Ramos (cell line): Measurements from ENCODE around the gene SLC39A7.

Experiments
- in situ Hi-C: fragments of 300-500 bp; cut with MboI; formaldehyde crosslinking; loops from one replicate; pipeline ENCODE4 v1.14.3; 2022; ENCODE audit warnings: low sequenced_read_pairs; ENCODE audit not compliant: unreplicated experiment

The SLC39A7 gene

DNA sequence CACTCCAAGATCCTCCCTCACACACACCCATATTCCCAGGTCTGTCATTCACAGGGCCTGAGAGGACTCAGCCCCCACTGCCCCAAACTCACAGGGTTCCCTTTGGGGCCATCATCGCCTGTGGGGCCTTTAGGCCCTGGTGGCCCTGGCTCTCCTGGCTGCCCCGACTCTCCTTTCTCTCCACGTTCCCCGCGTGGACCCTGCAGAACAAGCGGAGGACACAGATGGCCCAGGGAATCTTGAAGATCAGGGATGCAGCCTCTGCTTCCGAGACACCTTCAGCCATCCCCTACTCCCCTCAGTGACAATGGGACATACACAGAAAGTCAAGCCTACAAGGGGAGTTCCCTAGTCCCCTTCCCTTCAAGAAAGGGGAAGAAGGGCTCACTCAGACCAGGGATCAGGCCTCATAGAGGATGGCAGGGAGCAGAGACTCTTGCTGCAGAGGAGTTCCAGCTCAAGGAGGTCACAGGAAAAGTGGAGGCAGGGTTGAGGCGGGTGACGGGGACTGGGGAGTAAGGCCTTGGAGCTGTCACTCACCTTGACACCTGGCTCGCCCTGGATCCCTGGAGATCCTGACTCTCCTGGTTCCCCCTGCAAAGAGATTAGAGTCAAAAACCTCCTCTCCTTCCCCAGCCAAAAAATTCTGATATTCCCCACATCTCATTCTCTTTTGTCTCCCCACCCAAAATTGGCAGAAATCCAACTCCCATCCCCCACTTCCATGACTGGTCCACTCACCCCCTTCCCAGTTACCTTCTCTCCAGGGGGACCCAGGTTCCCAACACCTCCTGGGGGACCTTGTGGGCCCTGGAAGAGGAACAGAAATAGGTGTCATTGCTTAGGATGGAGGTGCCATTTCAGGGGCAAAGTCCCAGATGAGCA, 31.1 kb upstream of the SLC39A7 start:
- in situ Hi-C loops, result no loop called here

DNA sequence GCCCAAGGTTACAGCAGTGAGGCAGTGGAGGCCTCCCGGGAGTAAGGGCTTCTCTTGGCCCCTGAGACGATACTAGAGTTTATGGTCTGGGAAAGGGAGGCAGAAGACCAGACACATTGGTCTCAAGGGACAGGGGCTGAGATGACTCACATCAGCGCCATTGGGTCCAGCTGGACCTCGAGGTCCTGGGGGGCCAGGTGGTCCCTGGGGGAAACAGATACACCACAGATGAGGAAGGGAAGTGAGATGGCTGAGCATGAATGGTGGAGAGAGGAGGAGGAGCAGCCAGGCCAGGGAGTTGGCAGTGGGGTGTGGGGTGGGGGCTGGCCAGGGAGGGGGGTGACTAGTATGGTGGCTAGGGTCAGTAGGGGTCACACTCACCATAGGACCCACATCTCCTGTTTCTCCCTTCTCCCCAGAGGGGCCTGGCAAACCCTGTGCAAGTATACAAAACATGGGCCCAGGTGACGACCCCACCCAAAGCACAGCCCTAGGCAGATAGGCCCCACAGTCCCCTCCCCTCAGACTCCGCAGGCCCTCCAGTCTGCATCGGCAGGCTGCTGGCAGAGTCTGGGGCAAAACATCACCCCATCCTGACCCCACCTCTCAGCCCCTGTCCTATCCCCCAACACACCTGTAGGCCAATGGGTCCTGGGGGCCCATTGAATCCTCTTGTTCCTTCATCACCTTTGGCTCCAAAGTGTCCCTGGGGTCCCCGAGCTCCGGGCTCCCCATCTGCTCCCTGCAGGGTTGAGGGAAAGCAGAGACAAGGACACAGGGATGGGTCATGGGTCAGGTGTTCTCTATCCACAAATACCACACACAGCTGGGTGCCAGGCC, 30.3 kb upstream of the SLC39A7 start:
- in situ Hi-C loops, result no loop called here

DNA sequence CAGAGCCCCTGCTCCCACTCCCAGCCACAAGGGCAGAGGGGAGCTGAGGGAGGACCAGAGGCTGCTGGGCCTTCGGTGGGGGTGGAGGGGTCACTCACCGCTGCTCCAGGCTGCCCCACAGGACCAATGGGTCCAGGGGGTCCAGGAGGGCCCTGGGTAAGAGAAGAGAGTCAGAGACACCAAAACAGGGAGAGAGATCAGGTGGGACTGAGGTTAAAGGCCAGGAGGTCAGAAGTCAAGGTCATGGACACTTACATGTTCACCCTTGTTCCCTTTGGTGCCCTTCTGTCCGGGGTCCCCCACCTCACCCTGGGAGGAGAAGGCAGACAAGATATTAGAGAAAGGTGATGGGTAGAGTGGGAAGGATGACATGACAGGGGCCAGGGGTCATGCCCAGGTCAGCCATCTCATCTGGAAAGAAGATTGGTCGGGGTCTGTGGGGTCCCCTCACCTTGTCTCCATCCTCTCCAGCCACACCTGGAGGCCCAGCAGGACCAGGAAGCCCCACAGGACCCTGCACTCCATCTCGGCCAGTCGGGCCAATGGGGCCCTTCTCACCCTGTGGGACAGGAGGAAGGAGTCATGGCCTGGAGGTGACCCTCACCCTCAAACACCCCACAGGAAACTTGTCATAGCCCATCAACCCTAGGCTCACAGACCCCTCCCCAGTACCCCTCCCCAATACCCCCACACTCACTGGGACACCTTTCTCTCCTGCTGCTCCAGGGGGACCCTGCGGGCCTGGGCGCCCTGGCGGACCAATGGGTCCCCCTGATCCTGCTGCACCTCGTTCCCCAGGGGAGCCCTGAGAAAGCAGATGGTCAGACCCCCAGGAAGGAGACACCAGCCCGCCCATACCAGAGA, 29.4 kb upstream of the SLC39A7 start:
- in situ Hi-C loops, result no loop called here

DNA sequence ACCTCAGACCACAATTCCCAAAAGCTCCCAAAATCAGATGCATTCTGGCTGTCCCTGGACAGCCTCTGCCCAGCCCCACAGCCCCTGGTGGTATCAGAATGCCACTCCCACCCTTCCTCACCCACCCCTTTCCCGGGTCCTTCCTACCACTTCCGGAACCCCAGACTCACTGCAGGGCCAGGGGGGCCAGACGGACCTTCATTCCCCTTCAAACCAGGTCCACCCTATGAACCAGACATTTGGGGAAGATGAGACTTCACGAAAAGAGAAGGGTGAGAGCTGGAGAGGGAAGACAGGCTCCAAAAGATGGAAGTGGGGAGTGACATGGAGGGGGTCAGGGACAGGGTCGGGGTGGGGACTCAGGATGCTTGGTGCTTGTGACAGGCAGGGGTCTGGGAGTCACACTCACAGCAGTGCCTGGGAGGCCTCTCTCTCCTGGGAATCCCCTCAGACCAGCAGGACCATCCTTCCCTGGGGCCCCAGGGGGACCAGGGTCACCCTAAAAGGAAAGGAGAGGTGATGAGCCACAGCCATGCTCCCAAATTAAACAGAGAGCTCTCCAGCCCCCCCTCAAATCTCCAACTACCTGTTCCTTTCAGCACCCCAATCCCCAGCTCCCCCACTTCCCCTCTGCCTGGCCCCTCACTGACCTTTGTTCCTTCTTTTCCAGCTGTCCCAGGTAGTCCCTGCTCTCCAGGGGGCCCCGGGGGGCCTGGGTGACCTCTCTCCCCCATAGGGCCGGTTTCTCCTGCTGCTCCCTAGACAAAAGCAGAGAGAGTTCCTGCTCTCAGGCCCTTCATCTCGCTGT, 28.6 kb upstream of the SLC39A7 start:
- in situ Hi-C loops, result no loop called here

DNA sequence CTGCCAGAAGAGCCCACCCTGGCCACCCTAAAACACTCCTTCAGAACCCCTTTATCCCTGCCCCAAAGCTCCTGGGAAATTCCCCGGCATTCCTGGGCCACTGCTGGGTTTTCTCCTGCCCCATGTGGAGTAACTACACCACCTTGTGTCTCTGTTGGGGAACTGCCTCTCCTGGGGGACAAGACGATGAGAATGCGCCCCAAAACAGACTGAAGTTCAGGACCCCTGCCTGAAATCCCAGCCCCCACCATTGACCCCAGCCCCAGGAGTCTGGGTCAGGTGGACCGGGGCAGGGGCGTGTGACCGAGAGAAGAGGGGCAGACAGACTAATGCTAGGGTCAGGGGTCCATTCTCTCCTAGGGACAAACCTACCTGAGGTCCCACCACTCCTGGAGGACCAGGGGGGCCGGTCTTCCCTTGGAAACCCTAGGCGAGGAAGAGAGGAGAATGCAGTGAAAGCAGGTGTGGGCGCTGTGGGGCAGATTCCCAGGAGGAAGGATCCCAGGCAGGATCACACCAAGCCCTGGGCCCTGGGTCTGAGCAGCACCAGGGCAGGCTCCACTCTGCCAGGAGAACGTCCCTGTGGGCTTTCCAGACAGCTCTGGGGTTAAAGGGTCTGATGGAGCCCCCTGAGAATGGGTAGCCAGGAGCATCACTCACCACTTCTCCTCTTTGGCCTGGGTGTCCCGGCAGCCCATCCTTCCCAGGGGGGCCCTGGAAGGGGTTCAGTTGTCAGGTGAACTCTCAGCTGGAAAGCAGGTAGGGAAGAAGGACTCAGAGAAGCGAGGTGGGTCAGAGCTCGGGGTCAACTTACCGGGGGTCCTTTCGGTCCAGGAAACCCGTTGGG, 27.8 kb upstream of the SLC39A7 start:
- in situ Hi-C loops, result no loop called here

DNA sequence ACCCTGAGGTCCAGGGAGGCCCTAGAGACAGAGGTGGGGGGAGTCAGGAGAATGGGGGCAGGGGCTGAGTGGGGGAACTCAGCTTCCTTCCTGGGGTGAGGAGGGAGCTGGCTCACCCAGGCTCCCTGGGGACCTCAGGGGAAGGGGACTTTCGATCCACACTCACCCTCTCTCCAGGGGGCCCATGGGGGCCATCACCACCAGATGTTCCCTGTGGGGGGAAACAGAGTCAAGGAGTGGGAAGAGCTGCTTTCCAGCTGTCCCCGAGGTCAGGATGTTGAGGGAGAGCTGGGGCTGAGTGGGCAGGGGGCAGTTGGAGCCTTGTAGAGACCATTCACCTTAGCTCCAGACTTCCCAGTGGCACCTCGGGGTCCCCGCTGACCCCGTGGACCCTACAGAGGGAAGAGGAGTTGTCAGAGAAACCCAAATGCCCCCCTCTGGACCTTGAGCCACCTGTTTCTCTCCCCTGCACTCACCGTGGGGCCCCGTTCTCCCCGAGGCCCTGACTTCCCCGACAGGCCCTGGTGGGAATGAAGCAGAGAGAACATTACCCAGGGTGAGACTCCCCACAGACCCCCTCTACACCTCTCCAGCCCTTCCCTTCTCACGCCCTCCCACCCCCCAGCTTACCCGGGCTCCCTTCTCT, 27.0 kb upstream of the SLC39A7 start:
- in situ Hi-C loops, result no loop called here

DNA sequence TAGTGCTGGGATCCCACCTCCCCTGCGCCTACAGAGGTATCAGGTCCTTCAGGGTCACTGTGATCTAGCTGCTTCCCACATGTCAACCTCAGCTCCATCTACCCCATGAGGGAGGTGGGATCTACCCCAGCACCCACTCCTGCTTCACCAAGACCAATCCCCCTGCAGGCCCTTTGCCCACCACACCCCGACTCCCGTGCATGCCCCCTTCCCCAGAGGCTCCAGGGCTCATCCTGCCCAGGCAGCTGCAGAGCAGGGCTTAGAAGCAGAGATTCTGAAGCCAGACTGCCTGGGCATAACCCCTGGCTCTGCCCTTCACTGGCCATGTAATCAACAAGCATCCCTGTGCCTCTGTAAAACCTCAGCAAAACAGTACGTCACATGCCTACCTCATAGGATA, 25.9 kb upstream of the SLC39A7 start:
- in situ Hi-C loops, result no loop called here

DNA sequence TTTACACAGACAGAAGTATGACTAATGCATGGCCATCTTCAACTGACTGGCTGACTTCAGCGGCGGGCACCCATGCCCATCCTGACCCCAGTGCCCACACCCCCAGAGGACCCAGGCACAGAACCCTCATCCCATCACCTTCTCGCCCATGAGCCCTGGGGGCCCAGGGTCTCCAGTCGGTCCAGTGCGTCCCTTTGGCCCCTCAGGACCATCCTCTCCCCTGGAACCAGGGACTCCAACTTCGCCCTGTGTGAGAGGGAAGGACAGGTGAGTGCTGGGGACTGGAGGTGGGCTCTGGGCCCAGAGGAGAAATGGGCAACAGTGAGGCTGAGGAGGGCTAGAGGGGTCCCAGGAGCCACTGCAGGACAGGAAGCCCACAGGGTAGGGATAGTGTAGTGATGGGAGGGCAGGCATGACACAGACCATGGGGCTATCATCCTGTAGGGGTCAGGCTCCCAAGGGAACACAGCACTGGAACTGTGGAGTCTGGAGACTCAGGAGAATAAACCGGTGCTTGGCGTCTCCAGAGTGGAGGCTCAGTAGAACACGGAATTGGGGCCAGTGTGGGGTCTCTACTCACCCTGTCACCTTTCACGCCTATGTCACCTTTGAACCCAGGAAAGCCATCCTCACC, 25.1 kb upstream of the SLC39A7 start:
- in situ Hi-C loops, result no loop called here

DNA sequence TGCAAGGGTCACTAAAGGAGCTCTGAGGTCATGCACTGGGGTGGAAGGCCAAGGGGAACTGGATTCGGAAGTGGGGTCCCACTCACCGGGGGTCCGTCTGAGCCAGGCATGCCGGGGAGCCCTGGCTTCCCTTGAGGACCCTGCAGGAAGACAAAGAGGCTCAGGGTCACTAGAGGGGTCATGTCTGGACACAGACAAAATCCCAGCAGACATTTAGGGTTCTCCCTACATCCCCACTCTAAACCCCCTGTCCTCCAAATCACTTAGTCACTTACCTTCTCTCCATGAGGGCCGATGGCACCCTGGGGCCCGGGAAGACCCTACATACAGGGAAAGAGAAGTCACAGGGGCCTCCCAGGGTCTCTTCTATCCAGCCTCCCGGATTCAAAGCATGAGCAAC, 23.8 kb upstream of the SLC39A7 start:
- in situ Hi-C loops, result no loop called here

DNA sequence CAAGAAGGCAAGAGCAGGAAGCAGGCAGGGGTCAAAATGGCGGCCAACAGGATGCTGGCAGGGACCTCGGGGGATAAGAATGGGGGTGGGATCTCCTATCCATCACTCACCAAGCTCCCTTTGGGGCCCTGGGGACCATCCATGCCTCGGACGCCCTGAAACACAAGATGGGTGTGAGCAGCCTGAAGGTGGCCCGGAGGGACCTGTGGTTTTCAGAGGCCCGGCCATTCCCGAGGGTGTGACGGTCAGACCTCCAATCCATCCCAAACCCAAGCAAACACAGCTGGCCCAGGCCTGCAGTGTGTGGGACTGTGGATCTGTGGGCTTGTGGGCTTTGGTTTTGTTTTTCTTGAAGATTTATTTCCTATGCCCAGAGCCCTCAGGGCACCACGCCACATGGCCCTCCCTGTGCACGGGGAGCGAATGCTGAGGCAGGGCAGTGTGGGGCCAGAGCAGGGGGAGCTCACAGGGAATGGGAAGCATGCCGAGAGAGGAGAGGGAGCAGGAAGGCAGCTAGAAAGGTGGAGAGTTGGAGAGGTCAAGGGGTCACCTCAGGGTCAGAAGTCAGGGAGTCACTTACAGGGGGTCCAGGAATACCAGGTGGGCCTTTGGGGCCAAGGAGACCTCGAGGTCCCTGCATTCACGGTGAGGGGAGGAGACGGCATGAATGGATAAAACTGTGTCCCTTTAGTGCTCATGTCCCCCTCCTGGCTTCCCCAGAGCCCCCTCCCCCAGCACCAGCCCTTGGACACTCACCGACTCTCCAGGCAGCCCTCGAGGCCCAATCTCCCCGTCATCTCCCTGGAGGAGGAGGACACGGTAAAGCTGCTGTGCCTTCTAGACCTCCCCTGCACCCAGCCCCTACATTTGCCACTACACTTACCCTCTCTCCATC, 22.9 kb upstream of the SLC39A7 start:
- in situ Hi-C loops, result no loop called here

DNA sequence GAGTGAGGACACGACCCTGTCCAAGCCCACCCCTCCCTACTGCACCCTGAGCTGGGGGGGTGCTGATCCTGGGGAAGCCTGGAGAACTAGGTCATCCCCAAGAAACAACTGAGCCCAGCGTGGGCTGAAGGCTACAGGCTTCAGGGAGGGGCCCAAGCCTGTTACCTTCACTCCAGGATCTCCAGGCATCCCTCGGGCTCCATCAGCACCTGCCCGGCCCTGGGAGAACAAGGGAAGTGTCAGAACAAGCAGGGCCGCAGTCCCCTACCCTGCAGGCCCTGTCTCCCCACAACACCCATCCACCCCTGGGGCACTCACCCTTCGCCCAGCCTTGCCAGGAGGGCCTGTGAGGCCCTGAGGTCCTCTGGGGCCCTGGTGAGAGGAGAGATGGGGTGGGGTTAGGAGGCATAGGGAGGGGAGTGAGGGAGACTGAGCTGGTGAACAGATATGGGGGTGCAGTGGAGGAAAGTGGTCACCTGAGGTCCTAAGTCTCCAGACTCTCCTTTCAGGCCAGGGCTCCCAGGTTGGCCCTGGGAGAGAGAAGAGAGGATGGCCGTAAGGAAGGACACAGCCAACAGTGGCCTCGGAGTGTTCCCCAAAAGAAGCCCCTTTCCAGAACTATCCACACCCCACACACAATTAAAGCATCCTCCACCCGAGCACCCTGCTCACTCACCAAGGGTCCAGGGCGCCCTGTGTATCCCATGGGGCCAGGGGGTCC, 21.8 kb upstream of the SLC39A7 start:
- in situ Hi-C loops, result no loop called here

DNA sequence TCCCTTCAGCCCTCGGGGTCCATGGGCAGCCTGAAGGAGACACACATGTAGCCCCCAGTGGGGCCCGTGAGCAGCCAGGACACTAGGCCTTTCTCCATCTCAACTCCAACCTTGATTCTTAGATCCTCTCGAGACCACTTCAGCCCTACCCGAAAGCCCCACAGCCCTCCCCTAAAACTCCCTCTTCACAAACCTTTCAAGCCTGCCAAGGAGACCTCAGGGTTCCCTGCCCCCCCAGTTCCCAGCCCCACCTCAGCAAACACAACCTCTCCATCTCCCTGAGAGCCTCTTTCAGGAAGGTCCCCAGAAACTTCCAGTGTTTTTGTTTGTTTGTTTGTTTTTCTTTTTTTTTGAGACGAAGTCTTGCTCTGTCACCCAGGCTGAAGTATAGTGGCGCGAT, 19.5 kb upstream of the SLC39A7 start:
- in situ Hi-C loops, result no loop called here

DNA sequence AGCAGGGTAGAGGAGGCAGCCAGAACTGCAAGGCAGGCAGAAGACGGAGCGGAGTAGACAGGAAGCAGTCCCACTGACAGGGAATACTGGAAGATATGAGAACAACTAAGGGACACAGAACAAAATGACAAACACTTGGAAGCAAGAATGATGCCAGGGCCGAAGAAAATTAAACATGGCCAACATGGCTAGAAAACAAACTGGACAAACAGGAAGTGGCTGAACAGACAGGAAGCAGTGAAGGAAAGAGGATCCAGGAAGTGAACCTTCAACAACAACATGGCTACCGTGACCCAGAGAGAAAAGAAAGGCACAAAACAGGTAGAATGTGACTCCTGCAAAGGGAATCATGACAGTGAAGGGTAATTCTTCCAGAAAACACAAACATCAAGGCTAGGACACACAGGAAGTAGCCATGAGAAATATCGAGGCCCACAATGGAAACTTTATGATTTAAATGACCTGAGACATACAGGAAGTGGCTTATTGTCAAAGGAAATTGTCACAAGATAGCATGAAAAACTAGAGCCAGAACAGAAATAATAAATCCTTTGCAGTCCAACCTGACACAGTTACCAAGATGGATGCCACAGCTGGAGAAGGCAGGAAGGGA, 17.5 kb upstream of the SLC39A7 start:
- in situ Hi-C loops, result no loop called here

DNA sequence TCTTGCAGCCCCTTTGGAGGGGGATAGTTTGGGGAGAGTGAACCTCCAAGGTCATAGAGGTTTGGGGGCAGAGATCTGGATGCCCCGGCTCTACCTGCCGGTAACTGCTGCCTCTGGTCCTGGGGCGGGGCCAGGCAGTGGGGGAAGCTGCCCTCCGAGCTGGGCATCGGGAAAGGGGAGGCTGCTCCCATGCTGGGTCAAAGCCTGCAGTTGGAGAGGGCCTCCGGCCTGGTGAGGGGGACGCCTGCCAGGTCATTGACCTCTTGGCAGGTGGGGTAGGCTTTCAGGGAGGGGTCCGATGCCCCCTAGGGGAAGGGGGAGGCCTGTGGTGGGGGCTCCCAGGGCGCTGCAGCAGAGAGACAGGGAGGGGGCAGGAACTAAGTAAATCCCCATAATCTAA, 15.5 kb upstream of the SLC39A7 start:
- in situ Hi-C loops, result no loop called here

DNA sequence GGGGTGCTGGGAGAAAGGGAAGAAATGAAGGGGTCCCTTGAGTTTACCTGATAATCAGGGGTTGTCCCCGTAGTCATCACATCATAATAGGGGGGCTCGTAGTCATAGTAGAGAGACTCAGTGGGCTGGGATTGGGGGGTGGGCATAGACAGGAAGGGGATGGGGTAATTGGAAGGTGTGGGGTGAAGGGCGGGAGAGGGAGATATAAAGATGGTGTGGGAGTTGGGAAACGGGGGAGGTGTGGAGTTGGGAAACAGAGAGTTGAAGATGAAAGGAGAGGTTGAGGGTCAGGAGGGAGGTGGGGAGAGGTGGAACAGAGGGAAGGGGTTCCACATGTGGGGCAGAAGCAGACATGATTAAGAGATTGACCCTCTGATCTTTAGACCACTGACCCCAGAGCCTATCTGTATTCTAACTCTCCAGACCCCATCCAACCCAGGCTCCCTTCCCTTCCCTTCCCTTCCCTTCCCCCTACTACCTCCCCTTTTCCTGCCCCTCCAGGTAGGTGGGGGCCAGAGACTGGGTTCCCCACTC, 14.9 kb upstream of the SLC39A7 start:
- in situ Hi-C loops, result no loop called here

DNA sequence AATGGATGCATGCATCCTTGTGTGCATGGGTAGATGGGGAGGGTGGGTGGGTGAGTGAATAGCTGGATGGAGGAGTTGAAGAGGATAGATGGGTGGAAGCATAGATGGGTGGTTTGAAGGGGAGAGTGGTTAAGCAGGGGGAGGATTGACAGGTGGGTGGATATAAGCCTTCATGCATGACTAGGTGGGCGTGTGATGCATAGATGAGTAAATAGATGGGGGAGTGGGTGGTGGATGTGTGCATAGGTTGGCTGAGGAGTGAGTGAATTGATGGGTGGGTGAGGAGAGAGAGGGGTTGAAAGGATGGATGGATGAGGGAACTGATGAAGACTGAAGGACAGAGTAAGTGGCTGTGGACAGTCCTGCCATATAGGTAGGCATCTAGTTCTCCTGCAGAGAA, 12.9 kb upstream of the SLC39A7 start:
- in situ Hi-C loops, result no loop called here
